Activated CD4-positive, alpha-beta T cell treated with anti-CD3 and anti-CD28 coated beads, Interleukin-2, amount 10 ng/mL, durations not matched to agents 24 days and 14 days (primary cell): ENCODE measurements around the gene GALNT9. TPM values are rescaled to one million over a fixed set of nuclear protein-coding genes. Genes with fewer than 3 reads are reported as not detected.

ENCODE experiments used
- DNase-seq: peaks from one replicate; pipeline ENCODE4 v3.0.0; 2022
- H3K27ac Mint-ChIP-seq: one replicate; pipeline ENCODE4 v1.8.0; 2022; ENCODE audit warnings: mild to moderate bottlenecking, mixed read lengths
- H3K27me3 Mint-ChIP-seq: one replicate; pipeline ENCODE4 v1.8.0; 2022; ENCODE audit warnings: mixed read lengths
- H3K36me3 Mint-ChIP-seq: one replicate; pipeline ENCODE4 v1.8.0; 2022; ENCODE audit warnings: low read depth, mild to moderate bottlenecking, mixed read lengths
- H3K4me1 Mint-ChIP-seq: one replicate; pipeline ENCODE4 v1.8.0; 2021; ENCODE audit warnings: mixed read lengths
- H3K4me3 Mint-ChIP-seq: one replicate; pipeline ENCODE4 v1.8.0; 2022; ENCODE audit warnings: mild to moderate bottlenecking, moderate library complexity, mixed read lengths
- H3K9me3 Mint-ChIP-seq: one replicate; pipeline ENCODE4 v1.8.0; 2021; ENCODE audit warnings: mixed read lengths
- intact Hi-C: fragments of 100-400 bp; cut with micrococcal nuclease; formaldehyde crosslinking; loops from one replicate; pipeline ENCODE4 v1.15.1; 2023
- total RNA-seq: library from RNA; stranded (reverse); gene quantifications from 2 replicates; pipeline ENCODE4 v1.2.3, GENCODE V29; 2022

The GALNT9 gene
- total RNA-seq, 1 donor from 2014 or later = not detected

GRCh38 chr12:132277949-132278348 lies 51.4 kb downstream of the GALNT9 start:
- Mint-ChIP-seq H3K9me3 (no peaks in the 10 kb centered on the region), H3K27ac (no peak overlapping the region), H3K36me3 (no peaks in the 10 kb centered on the region), H3K27me3 (no peaks in the 10 kb centered on the region), H3K4me1 (no peaks in the 10 kb centered on the region), H3K4me3 (no peak overlapping the region)
- DNase-seq = no peak
- intact Hi-C loops = no loop called here

DNA sequence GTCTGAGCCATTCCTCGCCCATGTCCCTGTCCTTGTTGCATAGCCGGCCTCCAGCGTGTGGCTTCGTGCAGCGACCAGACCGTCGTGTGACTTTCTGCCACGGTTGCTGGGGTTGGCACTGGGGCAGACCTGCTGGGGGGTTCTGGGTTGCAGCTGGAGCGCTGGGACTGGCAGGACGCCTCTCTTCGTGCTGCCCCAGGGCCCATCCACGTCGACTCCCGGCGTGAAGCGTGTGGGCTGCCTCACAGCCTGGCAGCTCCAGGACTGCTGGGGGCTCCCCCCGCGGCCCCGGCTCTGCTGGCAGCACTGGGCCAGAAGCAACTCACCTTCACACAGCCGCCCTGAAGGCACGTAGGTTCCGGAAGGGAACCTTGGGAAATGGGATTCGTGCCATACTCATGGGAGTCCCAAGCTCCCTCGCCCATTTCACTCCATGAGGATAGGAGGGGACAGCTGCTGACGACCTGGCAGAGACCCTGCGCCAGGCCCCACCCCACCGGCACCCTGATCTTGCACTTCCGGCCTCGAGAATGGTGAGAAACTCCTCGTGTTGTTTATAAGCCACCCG lies 51.9 kb downstream of the GALNT9 start:
- Mint-ChIP-seq H3K4me3 (no peak overlapping the region), H3K9me3 (no peaks in the 10 kb centered on the region)
- DNase-seq = no peak

DNA sequence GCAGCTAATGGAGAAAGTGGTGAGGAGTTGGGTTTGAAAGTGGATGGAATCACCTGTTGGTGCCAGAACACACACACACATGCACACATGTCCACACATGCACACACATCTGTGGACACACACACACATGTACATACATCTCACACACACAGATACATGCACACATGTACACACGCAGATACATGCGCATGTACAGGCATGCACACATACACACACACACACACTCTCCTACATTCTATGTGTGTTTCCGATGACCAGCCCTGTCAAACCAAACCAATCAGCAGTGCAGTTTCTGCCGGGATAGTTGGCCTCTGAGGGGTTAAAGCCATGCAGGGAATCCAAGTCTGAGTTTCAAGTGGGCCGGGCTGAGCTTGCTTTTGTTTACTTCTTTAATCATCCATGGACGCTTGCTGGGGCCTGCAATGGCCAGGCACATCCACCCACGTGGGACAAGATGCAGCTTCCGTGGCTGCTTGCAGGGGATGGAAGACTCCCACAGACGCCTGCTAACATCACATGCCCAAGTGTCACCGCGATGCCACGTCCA lies 52.5 kb downstream of the GALNT9 start:
- Mint-ChIP-seq H3K27ac (no peak overlapping the region), H3K4me1 (no peaks in the 10 kb centered on the region), H3K9me3 (no peaks in the 10 kb centered on the region), H3K27me3 (no peaks in the 10 kb centered on the region), H3K4me3 (no peak overlapping the region), H3K36me3 (no peaks in the 10 kb centered on the region)
- no peak for DNase-seq
- intact Hi-C loops = no loop called here

More for the DNA sequence above, 51.9 kb downstream of the GALNT9 start:
- Mint-ChIP-seq H3K36me3 (no peaks in the 10 kb centered on the region), H3K27me3 (no peaks in the 10 kb centered on the region), H3K4me1 (no peaks in the 10 kb centered on the region), H3K27ac (no peak overlapping the region)
- intact Hi-C loops = no loop called here

DNA sequence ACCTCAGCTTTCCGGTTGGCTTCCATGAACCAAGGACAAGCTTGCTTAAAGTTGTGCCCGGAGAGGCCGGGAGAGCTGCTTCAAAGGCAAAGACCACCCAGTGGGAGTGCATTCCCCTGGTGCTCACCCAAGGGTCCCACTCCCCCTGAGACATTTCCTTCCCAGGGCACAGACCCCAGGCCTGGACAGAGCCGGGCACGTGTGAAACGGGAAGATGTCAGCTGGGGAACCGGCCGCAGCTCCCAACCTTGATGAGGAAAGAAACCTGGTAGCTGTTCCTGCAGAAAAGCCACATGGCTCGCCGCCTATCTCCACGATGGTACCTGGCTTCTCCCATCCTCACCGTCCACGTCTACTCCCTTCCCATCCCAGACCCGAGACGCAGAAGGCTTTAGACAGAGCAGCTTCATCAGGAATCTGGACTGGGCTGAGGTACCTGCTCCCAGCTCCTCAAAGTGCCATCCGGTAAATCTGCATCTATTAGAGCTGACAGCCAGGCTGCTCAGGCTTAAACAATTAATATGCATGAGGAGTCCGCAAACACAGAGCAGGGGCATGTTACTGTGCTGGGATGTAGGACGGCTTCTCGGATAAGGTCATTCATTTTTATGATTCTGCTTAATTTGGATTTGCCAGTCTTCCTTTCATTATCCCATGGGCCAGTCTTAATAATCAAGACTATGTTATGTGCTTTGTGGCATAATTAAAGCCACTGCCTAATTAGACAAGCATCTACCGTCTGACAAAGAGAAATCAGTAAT lies 53.1 kb downstream of the GALNT9 start:
- no peaks in the 10 kb centered on the region for H3K4me1 Mint-ChIP-seq
- no peak overlapping the region for H3K27ac Mint-ChIP-seq
- no peak for DNase-seq
- H3K4me3 Mint-ChIP-seq = no peak overlapping the region
- intact Hi-C loops = no loop called here
- no peaks in the 10 kb centered on the region for H3K36me3 Mint-ChIP-seq
- no peaks in the 10 kb centered on the region for H3K9me3 Mint-ChIP-seq
- H3K27me3 Mint-ChIP-seq = no peaks in the 10 kb centered on the region

GRCh38 chr12:132275631-132276030 lies 53.8 kb downstream of the GALNT9 start:
- no peaks in the 10 kb centered on the region for H3K27me3 Mint-ChIP-seq
- no peak for DNase-seq
- intact Hi-C loops = no loop called here
- H3K36me3 Mint-ChIP-seq = no peaks in the 10 kb centered on the region
- no peak overlapping the region for H3K27ac Mint-ChIP-seq
- no peaks in the 10 kb centered on the region for H3K4me1 Mint-ChIP-seq
- no peaks in the 10 kb centered on the region for H3K9me3 Mint-ChIP-seq
- no peak overlapping the region for H3K4me3 Mint-ChIP-seq

DNA sequence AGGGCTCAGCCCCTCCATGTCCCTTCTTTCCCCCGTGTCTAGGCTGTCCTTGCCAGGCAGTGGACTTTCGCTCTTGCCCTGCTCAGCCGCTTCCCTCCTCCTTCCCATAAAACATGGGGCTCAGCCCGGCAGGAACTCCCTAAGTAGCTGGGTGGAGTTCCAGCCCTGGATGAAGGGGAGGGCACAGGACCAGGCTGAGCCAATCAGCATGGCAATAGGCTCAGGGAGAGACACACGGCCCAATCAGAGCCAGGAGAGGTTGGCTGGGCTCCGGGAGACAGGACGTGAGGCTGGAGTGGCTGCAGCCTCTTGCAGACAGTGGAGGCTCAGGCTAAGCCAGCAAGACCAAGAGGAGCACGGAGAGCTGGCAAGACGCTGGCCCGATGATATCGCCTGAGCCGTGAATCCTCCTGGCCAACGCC lies 54.3 kb downstream of the GALNT9 start:
- no peaks in the 10 kb centered on the region for H3K4me1 Mint-ChIP-seq
- intact Hi-C loops = no loop called here
- H3K27me3 Mint-ChIP-seq = no peaks in the 10 kb centered on the region
- H3K27ac Mint-ChIP-seq = no peak overlapping the region
- H3K9me3 Mint-ChIP-seq = no peaks in the 10 kb centered on the region
- no peaks in the 10 kb centered on the region for H3K36me3 Mint-ChIP-seq
- no peak for DNase-seq
- no peak overlapping the region for H3K4me3 Mint-ChIP-seq

- intact Hi-C loops = no loop called here
- H3K27ac Mint-ChIP-seq = no peak overlapping the region
- no peaks in the 10 kb centered on the region for H3K9me3 Mint-ChIP-seq
- no peak overlapping the region for H3K4me3 Mint-ChIP-seq
- no peaks in the 10 kb centered on the region for H3K27me3 Mint-ChIP-seq
- DNase-seq = no peak
- H3K4me1 Mint-ChIP-seq = no peaks in the 10 kb centered on the region
- H3K36me3 Mint-ChIP-seq = no peaks in the 10 kb centered on the region
Measured at GRCh38 chr12:132273992-132274334, 55.4 kb downstream of the GALNT9 start.

- Mint-ChIP-seq H3K9me3 (no peaks in the 10 kb centered on the region), H3K27me3 (no peaks in the 10 kb centered on the region), H3K4me1 (no peaks in the 10 kb centered on the region), H3K4me3 (no peak overlapping the region), H3K27ac (no peak overlapping the region), H3K36me3 (no peaks in the 10 kb centered on the region)
- intact Hi-C loops = no loop called here
- no peak for DNase-seq
Measured at GRCh38 chr12:132272711-132273110, 56.7 kb downstream of the GALNT9 start.

GRCh38 chr12:132271755-132272092 lies 57.7 kb downstream of the GALNT9 start:
- DNase-seq = no peak
- Mint-ChIP-seq H3K4me3 (no peak overlapping the region), H3K4me1 (no peaks in the 10 kb centered on the region), H3K9me3 (no peaks in the 10 kb centered on the region), H3K27me3 (no peaks in the 10 kb centered on the region), H3K27ac (no peak overlapping the region), H3K36me3 (no peaks in the 10 kb centered on the region)
- intact Hi-C loops = no loop called here

DNA sequence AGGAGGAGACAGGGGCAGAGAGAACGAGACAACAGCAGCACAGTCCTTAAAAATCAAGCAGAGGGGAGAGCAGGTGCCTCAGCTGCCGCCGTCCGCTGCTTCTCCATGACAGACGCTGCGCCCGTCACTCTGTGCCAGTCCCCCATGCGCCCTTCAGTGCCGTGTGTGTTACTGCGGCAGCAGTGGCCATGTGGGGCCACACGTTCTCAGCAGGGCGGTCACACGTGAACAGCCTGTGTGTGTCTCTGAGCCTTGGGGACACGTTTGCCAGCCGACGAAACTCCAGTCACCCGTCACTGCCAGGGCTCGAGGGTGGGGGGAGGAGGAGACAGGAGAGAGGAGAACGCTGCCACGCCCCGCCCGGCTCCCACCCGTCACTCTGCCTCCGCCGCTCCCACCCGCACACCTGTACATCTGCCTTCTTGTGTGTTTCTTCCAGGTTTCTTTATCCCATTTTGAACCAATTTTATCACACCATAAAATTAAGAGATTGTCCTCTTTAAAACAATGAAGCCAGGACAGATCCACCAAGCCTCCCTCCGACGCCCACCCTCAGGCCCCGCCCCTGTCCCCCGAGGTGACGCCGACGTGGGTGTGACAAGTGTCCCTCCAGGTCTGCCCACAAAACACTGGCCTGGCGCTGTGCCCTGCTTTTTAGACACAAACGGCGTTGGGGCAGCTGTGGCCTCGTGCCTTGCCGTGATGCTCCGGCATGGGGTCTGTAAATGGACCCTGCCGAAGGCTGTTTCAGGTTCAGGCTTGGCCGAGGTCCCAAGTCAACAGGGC lies 58.2 kb downstream of the GALNT9 start:
- Mint-ChIP-seq H3K36me3 (no peaks in the 10 kb centered on the region), H3K9me3 (no peaks in the 10 kb centered on the region), H3K27me3 (no peaks in the 10 kb centered on the region), H3K4me3 (no peak overlapping the region), H3K4me1 (no peaks in the 10 kb centered on the region), H3K27ac (no peak overlapping the region)
- intact Hi-C loops = no loop called here
- DNase-seq = no peak

GRCh38 chr12:132270516-132270915 lies 58.9 kb downstream of the GALNT9 start:
- no peak for DNase-seq
- no peaks in the 10 kb centered on the region for H3K27me3 Mint-ChIP-seq
- H3K36me3 Mint-ChIP-seq = no peaks in the 10 kb centered on the region
- no peak overlapping the region for H3K4me3 Mint-ChIP-seq
- H3K9me3 Mint-ChIP-seq = no peaks in the 10 kb centered on the region
- no peaks in the 10 kb centered on the region for H3K4me1 Mint-ChIP-seq
- H3K27ac Mint-ChIP-seq = no peak overlapping the region
- intact Hi-C loops = no loop called here

DNA sequence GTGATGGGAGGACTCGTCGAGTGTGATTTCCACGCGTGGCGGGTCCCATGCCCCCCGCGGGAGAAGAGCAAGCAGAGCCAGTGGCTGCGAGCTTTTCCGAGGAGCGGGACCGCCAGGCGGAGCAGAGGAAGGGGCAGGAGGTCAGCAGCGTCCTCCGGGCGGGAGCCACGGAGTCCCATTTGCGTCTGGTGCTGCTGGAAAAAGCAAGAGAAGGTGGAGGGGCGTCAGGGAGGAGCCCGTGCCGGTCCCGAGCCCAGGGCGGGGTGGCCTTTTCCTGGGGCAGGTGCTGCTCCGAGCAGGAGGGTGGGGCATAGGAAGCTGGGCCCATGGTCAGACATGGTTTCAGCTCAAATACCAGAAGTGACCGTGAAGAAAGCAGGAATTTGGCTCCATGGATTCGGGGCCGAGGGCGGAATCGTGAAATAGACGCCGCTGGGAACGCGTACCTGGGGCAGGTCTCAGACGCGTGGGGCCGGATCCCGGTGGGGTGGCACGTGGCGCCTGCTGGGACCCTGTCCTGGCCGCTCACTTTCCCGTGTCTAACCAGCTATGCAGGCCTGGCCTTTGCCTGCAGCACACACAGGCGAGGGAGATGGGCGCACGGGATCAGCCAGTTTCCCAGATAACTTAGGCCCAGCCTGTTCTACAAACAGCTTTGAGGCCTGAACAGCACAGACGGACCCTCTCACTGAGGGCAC lies 60.0 kb downstream of the GALNT9 start:
- intact Hi-C loops = no loop called here
- no peaks in the 10 kb centered on the region for H3K9me3 Mint-ChIP-seq
- no peak overlapping the region for H3K4me3 Mint-ChIP-seq
- H3K36me3 Mint-ChIP-seq = no peaks in the 10 kb centered on the region
- H3K4me1 Mint-ChIP-seq = no peaks in the 10 kb centered on the region
- H3K27ac Mint-ChIP-seq = no peak overlapping the region
- no peaks in the 10 kb centered on the region for H3K27me3 Mint-ChIP-seq
- no peak for DNase-seq

GRCh38 chr12:132268674-132269073 lies 60.7 kb downstream of the GALNT9 start:
- Mint-ChIP-seq H3K27ac (no peak overlapping the region), H3K27me3 (no peaks in the 10 kb centered on the region), H3K4me3 (no peak overlapping the region), H3K4me1 (no peaks in the 10 kb centered on the region), H3K36me3 (no peaks in the 10 kb centered on the region), H3K9me3 (no peaks in the 10 kb centered on the region)
- intact Hi-C loops = no loop called here
- DNase-seq = no peak

GRCh38 chr12:132267873-132268272 lies 61.5 kb downstream of the GALNT9 start:
- Mint-ChIP-seq H3K27ac (no peak overlapping the region), H3K27me3 (no peaks in the 10 kb centered on the region), H3K36me3 (no peaks in the 10 kb centered on the region), H3K4me3 (no peak overlapping the region), H3K4me1 (no peaks in the 10 kb centered on the region), H3K9me3 (no peaks in the 10 kb centered on the region)
- DNase-seq = no peak
- intact Hi-C loops = no loop called here
